Lower lobe of right lung (tissue), 2 donors: ENCODE data around the gene ACSS1. TPM values are rescaled to one million over a fixed set of nuclear protein-coding genes. Genes with fewer than 3 reads are reported as not detected.
A peak's percentile ranks its signal among the peaks of the same experiment; 100 is the strongest.

Experiments
- ATAC-seq, 2 donors: fragments of 200-7000 bp; cut with Tn5 transposase; one replicate each; pipeline ENCODE4 v1.9.1; 2020 to 2022; ENCODE audit warnings: mild to moderate bottlenecking in 2 of 2, moderate library complexity in 2 of 2
- DNase-seq: peaks from one replicate; pipeline ENCODE4 v3.0.0-alpha.2; 2020
- H3K27ac ChIP-seq: fragments of 200-600 bp; one replicate; pipeline ENCODE4 v1.8.0; 2022
- H3K27me3 ChIP-seq: fragments of 200-600 bp; one replicate; pipeline ENCODE4 v1.8.0; 2022; ENCODE audit warnings: low read depth
- H3K36me3 ChIP-seq: fragments of 200-600 bp; one replicate; pipeline ENCODE4 v1.8.0; 2022; ENCODE audit warnings: mild to moderate bottlenecking
- H3K4me1 ChIP-seq: fragments of 200-600 bp; one replicate; pipeline ENCODE4 v1.8.0; 2022
- H3K4me3 ChIP-seq: fragments of 200-600 bp; one replicate; pipeline ENCODE4 v1.8.0; 2022; ENCODE audit warnings: mild to moderate bottlenecking
- H3K9me3 ChIP-seq: fragments of 200-600 bp; one replicate; pipeline ENCODE4 v1.8.0; 2022
- CTCF ChIP-seq: fragments of 200-600 bp; IDR thresholded peaks from one replicate; pipeline ENCODE4 v1.8.0; 2022; ENCODE audit warnings: antibody characterized with exemption, mild to moderate bottlenecking
- intact Hi-C: fragments of 100-400 bp; cut with DNase I; formaldehyde crosslinking; loops from one replicate; pipeline ENCODE4 v1.11.0; 2022
- total RNA-seq: library from RNA; stranded (reverse); fragmentation: NEBNext Ultra II Directional; extraction: Animal tissue kit (Norgen Biotek cat#: 25700); gene quantifications from one replicate; pipeline ENCODE4 v1.2.1, GENCODE V29; 2021
- donor health status: DM: no; HTN: yes; CAD: no; lungs with severe emphysema.

The ACSS1 gene
- total RNA-seq, 1 donor from 2014 or later, result 41.8 TPM

DNA sequence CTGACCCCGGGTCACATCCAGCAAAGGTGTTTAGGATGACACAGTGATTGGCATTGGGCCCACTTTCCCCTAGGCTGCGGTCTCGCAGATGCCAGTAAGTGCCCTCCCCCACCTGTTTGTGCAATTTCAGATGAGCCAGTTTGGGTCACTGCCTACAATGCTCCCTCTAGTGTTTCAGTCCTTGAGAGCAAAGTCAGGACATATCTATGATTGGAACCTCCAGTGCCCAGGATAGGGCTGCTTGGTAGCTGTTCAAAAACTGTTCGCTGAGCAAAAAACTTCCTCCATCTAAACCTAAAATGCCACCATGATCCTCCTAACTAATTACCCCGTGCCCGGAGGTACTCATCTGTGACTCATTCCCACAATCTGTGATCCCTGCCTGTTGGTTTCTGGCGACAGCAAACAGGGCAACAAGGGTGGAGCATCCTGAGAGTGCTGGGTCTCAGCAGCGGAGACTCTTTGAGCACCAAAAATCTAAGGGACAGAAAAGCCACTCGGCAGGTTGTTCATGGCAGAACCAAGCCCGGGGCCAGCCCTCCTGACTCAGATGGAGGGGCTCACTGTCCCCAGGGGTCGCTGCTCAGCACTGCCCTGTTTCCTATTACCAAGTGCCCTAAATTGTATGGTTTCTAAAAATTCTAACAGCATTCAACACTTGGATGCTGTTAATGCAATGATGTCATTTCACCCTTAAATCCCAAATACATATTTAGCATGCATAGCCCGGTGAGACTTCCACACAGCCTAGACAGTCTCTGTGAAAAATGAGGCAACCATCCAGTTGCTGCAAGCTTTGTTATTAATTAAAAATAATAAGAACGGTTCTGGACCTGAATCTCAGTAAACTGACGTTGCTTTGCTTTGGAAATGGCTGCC lies 19.0 kb upstream of the ACSS1 start:
- no peak overlapping the region for H3K27ac ChIP-seq
- ATAC-seq (peak; percentile 47 to 53), DNase-seq (no peak)
- intact Hi-C loops, result no loop called here
- H3K27me3 ChIP-seq, result peaks cover 69% of the 10 kb centered on the region
- peaks cover 17% of the 10 kb centered on the region for H3K4me1 ChIP-seq
- no peaks in the 10 kb centered on the region for H3K36me3 ChIP-seq
- H3K4me3 ChIP-seq, result peak overlapping the region; percentile 38
- TF ChIP-seq CTCF, result no peak
- H3K9me3 ChIP-seq, result no peaks in the 10 kb centered on the region

GRCh38 chr20:25076201-25076600 lies 18.3 kb upstream of the ACSS1 start:
- ATAC-seq, result no peak
- intact Hi-C loops, result no loop called here
- Histone ChIP-seq H3K27me3 (peaks cover 68% of the 10 kb centered on the region), H3K4me1 (peaks cover 17% of the 10 kb centered on the region), H3K27ac (no peak overlapping the region), H3K9me3 (no peaks in the 10 kb centered on the region), H3K4me3 (no peak overlapping the region), H3K36me3 (no peaks in the 10 kb centered on the region)
- no peak for TF ChIP-seq CTCF
- DNase-seq, result no peak

GRCh38 chr20:25073544-25073943 lies 15.6 kb upstream of the ACSS1 start:
- H3K27me3 ChIP-seq, result peaks cover 61% of the 10 kb centered on the region

GRCh38 chr20:25072226-25072811 lies 14.4 kb upstream of the ACSS1 start:
- no peak overlapping the region for H3K27ac ChIP-seq
- H3K36me3 ChIP-seq, result no peaks in the 10 kb centered on the region
- DNase-seq (no peak), ATAC-seq (no peak)
- intact Hi-C loops, result no loop called here
- H3K4me3 ChIP-seq, result no peak overlapping the region
- no peak for TF ChIP-seq CTCF
- H3K4me1 ChIP-seq, result peaks cover 8% of the 10 kb centered on the region
- H3K27me3 ChIP-seq, result peaks cover 49% of the 10 kb centered on the region
- H3K9me3 ChIP-seq, result no peaks in the 10 kb centered on the region

More at GRCh38 chr20:25073544-25073943, 15.6 kb upstream of the ACSS1 start:
- intact Hi-C loops, result no loop called here
- H3K4me1 ChIP-seq, result peaks cover 17% of the 10 kb centered on the region
- ATAC-seq (no peak), DNase-seq (no peak)
- no peaks in the 10 kb centered on the region for H3K9me3 ChIP-seq
- H3K27ac ChIP-seq, result no peak overlapping the region
- no peaks in the 10 kb centered on the region for H3K36me3 ChIP-seq
- TF ChIP-seq CTCF, result no peak
- no peak overlapping the region for H3K4me3 ChIP-seq

DNA sequence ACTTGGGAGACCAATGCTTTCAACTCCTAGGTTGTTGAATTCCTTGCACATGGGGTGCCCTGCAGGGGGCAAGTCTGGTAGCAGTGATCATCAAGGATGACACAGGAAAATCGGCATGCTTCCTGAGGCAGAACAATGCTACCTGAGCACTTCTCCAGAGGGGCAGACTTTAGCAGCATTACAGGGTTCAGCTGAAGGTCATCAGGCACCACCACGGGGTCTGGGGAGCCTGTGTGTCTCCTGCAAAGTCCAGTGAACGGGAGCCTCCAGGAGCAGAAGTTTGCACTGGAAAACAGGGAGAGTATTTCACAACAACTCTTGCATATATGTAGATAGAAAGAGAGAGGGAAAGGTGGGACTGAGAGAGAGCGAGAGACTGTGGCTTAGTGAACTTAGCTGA lies 13.8 kb upstream of the ACSS1 start:
- peaks cover 43% of the 10 kb centered on the region for H3K27me3 ChIP-seq
- no peak for DNase-seq

More for the DNA sequence above, 13.8 kb upstream of the ACSS1 start:
- Histone ChIP-seq H3K4me1 (peaks cover 3% of the 10 kb centered on the region), H3K27ac (no peak overlapping the region), H3K36me3 (no peaks in the 10 kb centered on the region), H3K4me3 (no peak overlapping the region), H3K9me3 (no peaks in the 10 kb centered on the region)
- TF ChIP-seq CTCF, result no peak
- intact Hi-C loops, result no loop called here
- no peak for ATAC-seq
